ENCODE measurements around the gene FNIP1. TPM values are rescaled to one million over a fixed set of nuclear protein-coding genes. Genes with fewer than 3 reads are reported as not detected.

The FNIP1 gene
- total and polyA plus RNA-seq, 9 of the 15 experiments (the other 6 are each of a cell fraction or from before 2014, with no cell fraction given) = 5.0 to 32.8 (median 18.4) TPM

DNA sequence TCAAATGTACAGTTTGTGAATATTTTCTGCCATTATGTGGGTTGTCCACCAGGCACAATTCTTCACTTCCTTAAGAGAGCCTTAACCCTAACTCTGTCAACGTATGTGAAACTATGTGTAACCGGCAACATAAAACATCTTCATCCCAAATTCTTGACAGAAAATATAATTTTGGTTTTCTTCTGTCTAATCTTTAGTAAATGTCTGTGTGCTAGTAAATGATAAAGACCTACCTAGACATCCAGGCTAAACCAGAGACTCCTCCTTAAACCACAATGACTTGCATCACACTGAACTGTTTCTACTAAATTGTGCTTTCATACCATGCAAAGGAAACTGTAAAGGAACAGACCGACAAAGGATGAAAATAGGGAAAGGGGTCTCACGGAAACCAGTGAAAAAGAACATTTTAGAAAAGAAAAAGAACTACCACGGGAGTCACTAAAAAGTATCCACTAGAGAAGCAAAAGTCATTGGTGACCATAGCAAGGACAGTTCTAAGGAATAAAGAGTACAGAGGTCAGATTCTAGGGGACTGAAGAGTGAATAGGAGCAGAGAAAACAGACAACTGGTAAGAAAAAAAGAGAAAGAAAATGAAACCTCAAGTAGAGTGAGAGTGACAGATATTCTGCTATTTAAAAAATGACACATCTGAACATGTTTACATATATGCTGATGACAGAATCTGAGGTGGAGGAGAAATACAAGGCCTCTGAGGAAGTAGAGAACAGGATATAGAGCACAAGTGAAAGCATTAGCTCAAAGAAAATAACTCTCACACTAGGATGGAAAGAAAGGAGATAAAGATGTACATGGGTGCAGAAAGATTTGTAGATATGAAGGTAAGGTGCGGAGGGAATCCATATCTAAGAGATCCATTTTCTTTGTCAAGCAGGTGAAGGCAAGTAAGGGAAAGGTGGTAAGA lies 49.4 kb downstream of the FNIP1 start (continued):
- TF ChIP-seq PATZ1 (CRISPR knock-in tag; IDR thresholded peaks at IDR 0.05; ENCODE audit: borderline replicate concordance) (no peak), YY1 (IDR thresholded peaks at IDR 0.05; ENCODE audit: borderline replicate concordance in 1 of 3, control insufficient read depth in 1 of 3, extremely low read depth in 1 of 3, insufficient read depth in 3 of 3, insufficient read length in 1 of 3, insufficient replicate concordance in 2 of 3, low read depth in 1 of 3, low read length in 2 of 3) (no peak), CBX1 (IDR thresholded peaks at IDR 0.05; ENCODE audit: low read depth) (no peak), ZNF274 (IDR thresholded peaks at IDR 0.05; ENCODE audit: borderline replicate concordance, low read depth, low read length) (no peak), ESRRA (IDR thresholded peaks at IDR 0.05; ENCODE audit: borderline replicate concordance, low read depth) (peak; percentile 96; the same call in 1 of the 2 replicates), NFXL1 (CRISPR knock-in tag; IDR thresholded peaks at IDR 0.05) (no peak), ZFP30 (CRISPR knock-in tag; IDR thresholded peaks at IDR 0.05; ENCODE audit: borderline replicate concordance) (no peak), USF1 (CRISPR knock-in tag; IDR thresholded peaks at IDR 0.05) (no peak), PTBP1 (IDR thresholded peaks at IDR 0.05; ENCODE audit: low read depth, low read length) (no peak), ZFX (CRISPR knock-in tag; IDR thresholded peaks at IDR 0.05) (peak; percentile 38; the same call in 1 of the 2 replicates), SAP30 (IDR thresholded peaks at IDR 0.05; ENCODE audit: borderline replicate concordance, insufficient read depth, low read depth, low read length, poor library complexity, severe bottlenecking) (no peak), CREBBP (IDR thresholded peaks at IDR 0.05; ENCODE audit: low read depth, low read length) (no peak), ZNF316 (IDR thresholded peaks at IDR 0.05) (peak; percentile 94), FOXJ3 (CRISPR knock-in tag; IDR thresholded peaks at IDR 0.05) (no peak), HNRNPLL (IDR thresholded peaks at IDR 0.05; ENCODE audit: low read depth, low read length, poor library complexity, severe bottlenecking) (no peak), MAFK (IDR thresholded peaks at IDR 0.05; ENCODE audit: low read length) (peak; percentile 88), CEBPG (CRISPR knock-in tag; IDR thresholded peaks at IDR 0.05) (peak; percentile 79), CEBPG (tag; conservative IDR thresholded peaks at IDR 0.05 in 1 of 2, IDR thresholded peaks at IDR 0.05 in 1 of 2) (peak; percentile 79 to 88), MCM2 (IDR thresholded peaks at IDR 0.05; ENCODE audit: low read depth) (no peak)
- TF ChIP-seq, protein P1, sequence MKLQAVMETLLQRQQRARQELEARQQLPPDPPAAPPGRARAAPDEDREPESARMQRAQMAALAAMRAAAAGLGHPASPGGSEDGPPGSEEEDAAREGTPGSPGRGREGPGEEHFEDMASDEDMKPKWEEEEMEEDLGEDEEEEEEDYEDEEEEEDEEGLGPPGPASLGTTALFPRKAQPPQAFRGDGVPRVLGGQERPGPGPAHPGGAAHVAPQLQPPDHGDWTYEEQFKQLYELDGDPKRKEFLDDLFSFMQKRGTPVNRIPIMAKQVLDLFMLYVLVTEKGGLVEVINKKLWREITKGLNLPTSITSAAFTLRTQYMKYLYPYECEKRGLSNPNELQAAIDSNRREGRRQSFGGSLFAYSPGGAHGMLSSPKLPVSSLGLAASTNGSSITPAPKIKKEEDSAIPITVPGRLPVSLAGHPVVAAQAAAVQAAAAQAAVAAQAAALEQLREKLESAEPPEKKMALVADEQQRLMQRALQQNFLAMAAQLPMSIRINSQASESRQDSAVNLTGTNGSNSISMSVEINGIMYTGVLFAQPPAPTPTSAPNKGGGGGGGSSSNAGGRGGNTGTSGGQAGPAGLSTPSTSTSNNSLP (IDR thresholded peaks at IDR 0.05; ENCODE audit: borderline replicate concordance, low read depth, low read length) = peak; percentile 90
- TF ChIP-seq, protein P2, sequence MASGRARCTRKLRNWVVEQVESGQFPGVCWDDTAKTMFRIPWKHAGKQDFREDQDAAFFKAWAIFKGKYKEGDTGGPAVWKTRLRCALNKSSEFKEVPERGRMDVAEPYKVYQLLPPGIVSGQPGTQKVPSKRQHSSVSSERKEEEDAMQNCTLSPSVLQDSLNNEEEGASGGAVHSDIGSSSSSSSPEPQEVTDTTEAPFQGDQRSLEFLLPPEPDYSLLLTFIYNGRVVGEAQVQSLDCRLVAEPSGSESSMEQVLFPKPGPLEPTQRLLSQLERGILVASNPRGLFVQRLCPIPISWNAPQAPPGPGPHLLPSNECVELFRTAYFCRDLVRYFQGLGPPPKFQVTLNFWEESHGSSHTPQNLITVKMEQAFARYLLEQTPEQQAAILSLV (tag; IDR thresholded peaks at IDR 0.05) = 0 out of 2 replicates have a peak, but pooled peaks have one; percentile 13

All from K562 (cell line).